Muscle of arm (tissue), 12 donors: Measurements from ENCODE around the gene TMEM175. TPM values are rescaled to one million over a fixed set of nuclear protein-coding genes. Genes with fewer than 3 reads are reported as not detected.

Experiments
- DNase-seq: peaks from one replicate; pipeline ENCODE4 v3.0.0-alpha.2; 2013
- polyA plus RNA-seq, 12 donors: library from polyadenylated mRNA; unstranded; fragments of 120-200 nt; gene quantifications; one replicate each; pipeline ENCODE4 v1.2.1, GENCODE V29; 2013; ENCODE audit not compliant: insufficient read length in 12 of 12

TMEM175 gene
- polyA plus RNA-seq, 12 donors = 12.9 to 45.9 (median 16.8) TPM; not detected in 1

- no peak for DNase-seq
Measured at GRCh38 chr4:946517-947471, 14.5 kb downstream of the TMEM175 start.

- DNase-seq = no peak
Measured at GRCh38 chr4:947491-947971, 15.3 kb downstream of the TMEM175 start.

GRCh38 chr4:948101-948935 lies 16.1 kb downstream of the TMEM175 start:
- no peak for DNase-seq

- no peak for DNase-seq
Measured at GRCh38 chr4:948936-949300, 16.7 kb downstream of the TMEM175 start.

GRCh38 chr4:949656-950055 lies 17.4 kb downstream of the TMEM175 start:
- DNase-seq = no peak

- no peak for DNase-seq
Measured at GRCh38 chr4:950136-951020, 18.1 kb downstream of the TMEM175 start.

GRCh38 chr4:951186-951585 lies 18.9 kb downstream of the TMEM175 start:
- no peak for DNase-seq

GRCh38 chr4:951594-952468 lies 19.6 kb downstream of the TMEM175 start:
- no peak for DNase-seq

GRCh38 chr4:952881-953573 lies 20.8 kb downstream of the TMEM175 start:
- no peak for DNase-seq

- no peak for DNase-seq
Measured at GRCh38 chr4:953574-953915, 21.3 kb downstream of the TMEM175 start.

GRCh38 chr4:954211-955020 lies 22.2 kb downstream of the TMEM175 start:
- no peak for DNase-seq

GRCh38 chr4:955161-955921 lies 23.1 kb downstream of the TMEM175 start:
- no peak for DNase-seq

GRCh38 chr4:955931-956381 lies 23.7 kb downstream of the TMEM175 start:
- no peak for DNase-seq

GRCh38 chr4:956531-957230 lies 24.4 kb downstream of the TMEM175 start:
- no peak for DNase-seq

GRCh38 chr4:957231-957580 lies 24.9 kb downstream of the TMEM175 start:
- no peak for DNase-seq

- no peak for DNase-seq
Measured at GRCh38 chr4:957581-958313, 25.5 kb downstream of the TMEM175 start.

GRCh38 chr4:958314-958665 lies 26.0 kb downstream of the TMEM175 start:
- DNase-seq = no peak
